Fibroblast of skin of right quadriceps (primary cell): ENCODE data around the gene RAB25.
"Not testable (repeated sequence)": the region's sequence is repeated elsewhere in the genome, so short reads cannot be mapped to it uniquely, and the experiment has no call there.

Source experiments
- DNase-seq: peaks from one replicate; pipeline ENCODE4 v3.0.0-alpha.2; 2013

RAB25 gene

DNA sequence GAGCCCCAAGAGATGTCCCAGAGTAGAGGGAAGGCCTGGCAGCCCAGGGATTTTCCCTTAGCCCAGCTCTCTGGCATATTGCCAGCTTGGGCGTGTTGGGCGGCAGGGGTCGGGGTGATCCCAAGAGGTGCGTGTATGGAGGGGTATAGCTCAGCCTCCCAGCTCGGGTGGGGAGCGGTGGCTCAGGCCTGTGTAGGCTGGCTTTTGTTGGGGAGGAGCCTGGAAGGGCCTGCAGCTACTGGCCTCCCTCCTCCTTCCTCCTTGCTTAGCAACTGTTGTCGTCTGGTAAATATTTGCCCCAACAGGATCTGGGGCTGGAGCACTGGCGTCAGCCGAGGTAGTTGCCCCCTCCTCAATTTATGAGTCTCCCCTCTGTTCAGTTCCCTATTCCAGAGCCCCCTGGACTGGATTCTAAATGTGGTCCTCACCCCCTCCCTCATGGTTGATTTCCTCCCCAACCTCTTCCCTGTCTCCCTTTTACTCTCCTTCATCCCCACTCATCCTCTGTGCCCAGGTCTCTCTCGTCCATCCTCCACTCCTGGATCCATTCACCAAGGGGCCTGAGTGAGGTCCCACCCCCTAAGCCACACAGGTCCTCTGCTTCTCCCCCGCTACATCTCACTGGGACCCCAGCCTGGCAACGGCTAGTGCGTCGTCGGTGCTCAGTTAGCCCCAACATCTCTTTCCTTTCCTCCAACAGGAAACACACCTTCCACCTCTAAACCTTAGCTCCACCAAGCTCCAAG lies 43.3 kb downstream of the RAB25 start:
- DNase-seq: peak; percentile 87

DNA sequence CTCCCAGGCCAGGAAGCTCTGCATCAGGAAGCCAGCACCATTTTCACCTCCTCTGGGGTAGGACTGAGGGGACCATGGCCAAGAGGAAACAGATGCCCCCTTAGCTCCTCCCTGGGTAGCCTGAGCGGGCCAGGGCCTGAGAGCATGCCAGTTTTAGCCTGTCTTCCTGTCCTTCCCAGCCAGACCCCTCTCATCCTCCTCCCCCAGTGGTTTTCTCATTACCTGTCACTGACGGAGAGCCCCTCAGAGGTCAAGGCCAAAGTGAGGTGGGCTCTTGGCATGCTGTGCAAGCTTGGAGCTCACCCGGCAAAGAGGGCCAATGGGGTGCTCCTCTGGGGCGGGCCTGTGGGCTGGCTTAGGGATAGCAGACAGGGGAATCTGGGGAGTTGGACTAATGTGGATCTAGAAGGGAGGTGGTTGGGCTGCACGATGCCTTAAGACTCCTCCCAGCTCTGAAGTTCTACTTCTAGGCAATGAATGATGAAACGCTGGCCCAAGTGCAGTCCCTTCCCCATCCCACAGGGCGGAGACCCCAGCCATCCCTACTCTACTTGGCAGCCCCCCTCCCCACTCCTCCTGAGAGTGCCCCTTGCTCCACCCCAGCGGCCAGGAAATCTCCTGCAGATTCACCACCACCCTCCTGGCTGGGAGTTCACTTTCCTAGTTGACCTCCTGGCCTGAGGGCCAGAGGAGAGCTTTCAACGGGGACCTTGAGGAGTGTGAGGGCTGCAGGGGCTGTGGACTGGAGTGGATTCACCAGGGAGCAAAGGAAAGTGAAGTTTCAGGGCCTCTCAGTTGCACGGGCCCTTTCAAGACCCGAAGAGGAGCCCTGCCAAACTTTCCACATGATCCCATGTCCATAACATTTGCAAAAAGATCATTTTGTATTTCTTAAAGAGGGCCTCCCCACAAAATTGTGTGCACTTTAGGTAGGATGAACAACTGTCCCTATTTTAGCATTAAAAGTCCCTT lies 44.2 kb downstream of the RAB25 start:
- DNase-seq: peak; percentile 80

DNA sequence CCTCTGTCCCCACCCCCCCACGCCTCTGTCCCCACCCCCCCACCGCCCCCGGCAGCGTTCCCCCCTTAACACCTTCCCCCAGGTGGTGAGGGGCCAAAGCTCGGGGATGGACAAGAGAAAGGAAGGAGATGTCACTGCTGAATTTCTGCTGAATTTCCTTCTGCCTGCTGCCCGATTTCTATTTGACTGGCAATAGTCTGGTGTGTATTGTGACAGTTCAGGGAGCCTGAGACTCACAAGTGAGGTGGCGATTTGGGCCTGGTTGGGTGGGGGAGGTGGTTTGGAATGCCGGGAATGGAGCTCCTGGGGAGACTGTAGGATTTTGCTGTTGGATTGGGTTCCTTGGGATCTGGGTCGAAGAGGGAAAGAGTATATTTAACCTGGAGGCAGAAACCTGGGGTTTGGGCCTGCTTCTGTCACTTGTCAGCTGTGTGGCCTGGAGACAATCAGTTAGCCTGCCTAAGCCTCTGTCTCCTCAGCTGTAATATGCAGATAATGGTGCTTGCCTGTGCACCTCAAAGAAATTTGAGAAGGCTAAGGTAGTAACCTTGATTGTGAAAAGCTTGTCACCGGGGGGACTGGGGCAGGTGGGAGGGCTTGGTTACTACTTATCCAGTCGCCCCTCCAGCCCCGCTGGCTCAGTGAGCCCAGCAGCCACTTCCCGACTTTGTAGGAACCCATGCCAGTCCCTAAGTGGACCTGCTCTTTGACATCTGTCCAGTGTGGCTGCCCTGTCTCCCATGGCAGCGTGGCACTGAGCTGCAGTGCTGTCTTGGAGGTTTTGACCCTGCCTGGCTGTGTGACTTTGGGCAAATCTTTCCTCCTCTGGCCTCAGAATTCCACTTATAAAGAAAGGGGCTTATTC lies 45.9 kb downstream of the RAB25 start:
- peak; percentile 75 for DNase-seq

DNA sequence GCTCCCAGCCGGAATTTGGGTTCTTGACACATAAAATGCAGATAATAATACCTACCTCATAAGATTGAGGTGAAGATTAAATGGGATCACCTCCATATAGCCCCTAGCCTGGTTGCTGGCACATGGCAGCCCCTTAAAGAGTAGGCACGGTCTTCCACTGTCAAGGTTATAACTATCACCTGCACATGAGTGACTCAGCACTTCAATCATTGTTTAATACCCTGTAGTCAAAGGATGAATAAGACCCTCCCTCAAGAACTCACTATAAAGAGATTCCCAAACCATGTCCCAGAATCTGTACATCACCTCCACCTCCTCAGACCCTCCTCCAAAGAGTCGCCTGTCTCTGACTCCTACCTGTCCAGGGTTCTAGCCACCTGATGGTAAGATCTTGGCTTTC lies 47.1 kb downstream of the RAB25 start:
- no peak for DNase-seq

DNA sequence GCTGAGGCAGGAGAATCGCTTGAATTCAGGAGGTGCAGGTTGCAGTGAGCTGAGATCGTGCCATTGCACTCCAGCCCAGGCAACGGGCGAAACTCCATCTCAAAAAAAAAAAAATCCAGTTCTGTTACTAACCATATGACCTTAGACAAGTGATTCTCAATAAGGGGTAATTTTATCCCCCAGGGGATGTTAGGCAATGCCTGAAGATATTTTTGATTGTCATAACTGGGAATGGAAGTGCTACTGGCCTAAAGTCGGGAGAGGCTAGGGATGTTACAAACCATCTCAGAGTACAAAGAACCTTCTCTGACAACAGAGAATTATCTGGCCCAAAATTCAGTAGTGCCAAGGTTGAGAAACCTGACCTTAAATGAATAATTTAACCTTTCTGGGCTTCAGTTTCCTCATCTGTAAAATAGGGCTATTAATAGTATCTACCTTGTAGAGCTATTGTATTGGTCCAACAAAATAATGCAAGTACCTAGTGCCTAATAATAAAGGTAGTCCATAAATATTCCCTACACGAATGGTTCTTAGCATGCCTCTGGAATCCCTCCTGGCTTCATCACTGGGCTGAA lies 47.8 kb downstream of the RAB25 start:
- no peak for DNase-seq

DNA sequence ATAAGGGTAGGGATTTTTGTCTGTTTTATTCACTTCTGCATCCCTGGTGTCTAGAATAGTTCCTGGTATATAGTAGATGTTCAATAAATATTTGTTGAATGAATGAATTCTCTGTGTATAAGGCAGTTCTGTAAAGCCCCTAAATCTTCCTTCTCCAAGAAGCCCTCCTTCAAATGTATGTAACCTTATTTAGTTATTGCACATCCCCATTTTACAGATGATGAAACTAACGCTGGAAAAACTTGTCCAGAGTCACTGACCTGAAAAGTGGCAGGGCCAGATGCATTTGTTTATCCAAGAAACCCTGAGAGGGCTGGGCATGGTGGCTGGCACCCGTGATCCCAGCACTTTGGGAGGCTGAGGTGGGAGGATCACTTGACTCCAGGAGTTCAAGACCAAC lies 49.3 kb downstream of the RAB25 start:
- DNase-seq: no peak

DNA sequence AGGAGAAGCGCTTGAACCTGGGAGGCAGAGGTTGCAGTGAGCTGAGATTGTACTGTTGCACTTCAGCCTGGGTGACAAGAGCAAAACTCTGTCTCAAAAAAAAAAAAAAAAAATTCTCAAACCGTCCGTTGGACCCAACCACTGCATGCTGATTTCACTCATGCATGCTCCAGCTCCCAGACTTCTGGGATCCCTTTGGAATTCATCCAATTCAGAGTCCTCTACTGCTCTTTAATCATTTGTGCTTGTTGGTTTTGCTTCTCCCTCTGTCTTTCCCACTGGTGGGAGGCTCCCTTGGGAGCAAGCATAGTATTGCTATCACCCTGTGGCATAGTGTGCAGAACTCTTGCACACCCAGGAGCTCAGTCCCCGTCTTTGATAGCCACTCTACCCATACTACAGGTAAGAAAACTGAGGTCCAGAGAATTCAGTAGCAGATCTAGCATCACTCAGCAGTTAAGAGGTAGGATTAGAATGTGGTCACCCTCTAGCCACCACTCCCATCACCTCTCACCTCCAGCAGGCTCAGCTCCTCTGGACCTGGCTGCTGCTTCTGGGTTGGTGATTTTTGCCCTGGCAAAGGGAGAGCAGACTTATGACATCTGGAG lies 50.5 kb downstream of the RAB25 start:
- DNase-seq: peak; percentile 46

DNA sequence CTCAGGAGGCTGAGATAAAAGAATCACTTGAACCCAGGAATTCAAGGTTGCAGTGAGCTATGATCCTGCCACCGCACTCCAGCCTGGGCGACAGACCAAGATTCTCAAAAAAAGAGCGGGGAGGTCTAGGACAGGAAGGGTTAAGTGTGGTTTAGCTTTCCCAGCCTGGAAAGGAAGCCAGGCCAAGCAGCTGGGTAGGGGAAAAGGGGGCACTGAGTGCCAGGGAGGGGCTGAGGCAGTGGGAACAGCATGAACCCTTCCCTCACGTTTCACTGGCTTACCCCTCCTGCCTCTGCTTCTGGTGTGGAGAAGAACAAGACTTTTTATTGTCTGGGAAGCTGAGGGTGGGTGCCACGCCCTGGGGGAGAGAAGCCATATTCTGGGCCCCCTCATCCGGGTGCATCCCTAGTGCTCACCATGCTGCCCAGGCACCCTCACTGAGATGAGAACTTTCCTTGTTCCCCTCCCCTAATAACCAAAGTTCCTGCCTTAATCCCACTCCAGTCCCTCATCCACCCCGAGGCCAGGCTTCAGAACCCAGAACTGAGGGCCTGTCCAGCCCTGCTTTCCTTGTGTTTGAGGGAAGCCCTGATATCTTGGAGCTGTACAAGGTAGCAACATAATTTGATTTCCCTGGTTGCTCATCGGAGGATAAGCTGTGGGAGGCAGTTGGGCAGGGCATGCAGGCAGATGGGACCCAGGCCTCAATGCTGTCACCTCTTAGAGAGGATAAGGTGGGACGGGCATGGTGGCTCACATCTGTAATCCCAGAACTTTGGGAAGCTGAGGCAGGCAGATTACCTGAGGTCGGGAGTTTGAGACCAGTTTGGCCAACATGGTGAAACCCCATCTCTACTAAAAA lies 51.5 kb downstream of the RAB25 start:
- DNase-seq: no peak

DNA sequence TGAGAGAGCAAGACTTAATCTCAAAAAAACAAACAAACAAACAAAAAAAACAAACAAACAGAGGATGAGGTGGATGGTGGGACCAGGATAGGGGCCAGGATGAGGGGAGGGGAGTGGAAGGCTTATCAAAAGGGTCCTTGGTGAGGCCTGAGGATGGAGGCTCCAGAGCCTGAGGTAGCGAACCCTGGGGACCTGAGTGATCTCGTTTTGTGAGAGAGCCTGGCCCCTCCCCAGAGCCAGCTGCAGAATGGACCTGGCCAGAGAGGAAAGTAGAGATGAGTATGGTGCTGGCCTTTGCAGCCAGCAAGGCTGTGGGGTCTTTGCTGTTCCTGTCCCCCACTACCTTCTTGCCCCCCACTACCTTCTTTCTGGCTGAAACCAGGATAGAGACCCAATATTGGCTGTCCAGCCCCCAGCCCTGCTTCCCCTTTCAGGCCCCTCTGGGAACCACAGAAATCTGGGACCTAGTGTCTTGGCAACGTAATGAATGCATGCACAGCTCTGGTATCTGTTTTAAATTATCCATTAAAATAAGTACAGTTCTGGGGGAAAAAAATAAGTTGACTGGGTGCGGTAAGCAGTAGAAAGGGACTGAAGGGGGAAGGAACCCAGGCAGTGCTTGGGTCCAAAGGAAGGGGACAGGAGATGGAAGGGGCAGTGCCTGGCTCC lies 52.5 kb downstream of the RAB25 start:
- DNase-seq: peak; percentile 81

DNA sequence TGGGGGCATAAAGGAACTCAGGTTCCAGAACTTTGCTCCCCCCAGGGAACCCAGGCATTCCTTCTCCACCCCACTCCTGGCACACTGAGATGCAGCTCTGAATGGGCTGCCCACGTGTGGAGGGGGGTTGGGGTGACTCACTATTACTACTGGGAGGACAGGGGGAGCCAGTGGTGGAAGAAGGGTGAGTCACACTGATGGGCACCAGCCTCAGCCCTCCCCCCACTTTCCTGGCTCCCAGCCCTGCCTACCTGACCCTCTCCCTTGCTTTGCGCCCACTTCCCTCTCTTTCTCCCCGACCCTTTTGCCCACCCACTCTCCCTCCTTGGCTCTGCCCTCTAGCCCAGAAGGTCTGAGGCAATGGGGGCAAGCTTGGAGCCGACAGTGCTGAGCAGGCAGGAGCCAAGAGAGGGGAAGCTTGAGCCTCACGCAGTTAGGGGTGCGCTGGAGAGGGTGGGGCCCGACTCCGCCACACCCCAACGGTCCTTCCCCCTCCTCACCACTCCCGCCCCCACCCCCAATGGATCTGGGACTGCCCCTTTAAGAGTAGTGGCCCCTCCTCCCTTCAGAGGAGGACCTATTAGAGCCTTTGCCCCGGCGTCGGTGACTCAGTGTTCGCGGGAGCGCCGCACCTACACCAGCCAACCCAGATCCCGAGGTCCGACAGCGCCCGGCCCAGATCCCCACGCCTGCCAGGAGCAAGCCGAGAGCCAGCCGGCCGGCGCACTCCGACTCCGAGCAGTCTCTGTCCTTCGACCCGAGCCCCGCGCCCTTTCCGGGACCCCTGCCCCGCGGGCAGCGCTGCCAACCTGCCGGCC lies 53.4 kb downstream of the RAB25 start, which contains the start of gene LMNA:
Gene LMNA (plus strand): TSS at position 611 of the 818 bp plus-strand sequence. CDS start 208 bp downstream, outside the sequence.
- peak; percentile 98 for DNase-seq

DNA sequence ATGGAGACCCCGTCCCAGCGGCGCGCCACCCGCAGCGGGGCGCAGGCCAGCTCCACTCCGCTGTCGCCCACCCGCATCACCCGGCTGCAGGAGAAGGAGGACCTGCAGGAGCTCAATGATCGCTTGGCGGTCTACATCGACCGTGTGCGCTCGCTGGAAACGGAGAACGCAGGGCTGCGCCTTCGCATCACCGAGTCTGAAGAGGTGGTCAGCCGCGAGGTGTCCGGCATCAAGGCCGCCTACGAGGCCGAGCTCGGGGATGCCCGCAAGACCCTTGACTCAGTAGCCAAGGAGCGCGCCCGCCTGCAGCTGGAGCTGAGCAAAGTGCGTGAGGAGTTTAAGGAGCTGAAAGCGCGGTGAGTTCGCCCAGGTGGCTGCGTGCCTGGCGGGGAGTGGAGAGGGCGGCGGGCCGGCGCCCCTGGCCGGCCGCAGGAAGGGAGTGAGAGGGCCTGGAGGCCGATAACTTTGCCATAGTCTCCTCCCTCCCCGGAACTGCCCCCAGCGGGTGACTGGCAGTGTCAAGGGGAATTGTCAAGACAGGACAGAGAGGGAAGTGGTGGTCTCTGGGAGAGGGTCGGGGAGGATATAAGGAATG lies 54.1 kb downstream of the RAB25 start:
- DNase-seq: no peak

DNA sequence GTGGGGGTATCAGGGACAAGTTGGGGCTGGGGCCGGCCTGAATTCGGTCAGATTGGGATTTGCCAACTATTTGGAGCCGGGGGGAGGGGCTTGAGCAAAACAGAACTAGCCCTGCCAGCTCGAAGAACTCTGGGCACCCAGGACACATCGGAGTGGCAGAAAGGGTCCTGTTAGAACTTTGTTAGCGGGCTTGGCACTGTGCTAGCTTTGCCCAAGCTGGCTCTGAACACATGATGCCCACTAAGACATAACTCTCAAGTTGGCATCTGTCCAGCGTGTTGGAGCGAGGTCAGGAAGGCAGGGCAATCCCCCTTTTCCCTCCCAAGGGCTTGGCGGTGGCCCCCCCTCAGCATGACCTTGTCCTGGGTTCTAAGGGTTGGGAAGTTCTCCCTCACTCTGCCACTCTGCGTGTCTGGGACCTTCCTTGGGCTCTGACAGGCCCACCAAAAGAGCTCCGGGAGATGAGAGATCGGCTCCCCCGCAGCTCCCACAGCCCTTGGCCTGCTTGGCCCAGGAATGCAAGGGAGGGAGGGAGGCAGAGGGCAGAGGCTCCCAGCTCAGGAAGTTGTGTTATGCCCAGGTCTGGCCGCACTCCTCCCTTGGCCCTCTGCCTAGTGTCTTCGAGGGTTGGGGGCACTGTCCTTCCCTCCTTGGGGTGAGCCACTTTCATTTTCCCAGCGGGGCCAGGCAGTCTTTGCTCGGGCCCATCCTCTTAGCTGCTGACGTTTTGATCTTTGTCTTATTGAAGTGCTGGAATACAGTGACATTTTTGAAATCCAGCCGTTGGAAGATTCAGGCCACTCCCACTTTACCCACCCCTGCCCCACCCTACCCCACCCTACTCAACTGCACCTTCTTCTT lies 54.8 kb downstream of the RAB25 start:
- peak; percentile 56 for DNase-seq

DNA sequence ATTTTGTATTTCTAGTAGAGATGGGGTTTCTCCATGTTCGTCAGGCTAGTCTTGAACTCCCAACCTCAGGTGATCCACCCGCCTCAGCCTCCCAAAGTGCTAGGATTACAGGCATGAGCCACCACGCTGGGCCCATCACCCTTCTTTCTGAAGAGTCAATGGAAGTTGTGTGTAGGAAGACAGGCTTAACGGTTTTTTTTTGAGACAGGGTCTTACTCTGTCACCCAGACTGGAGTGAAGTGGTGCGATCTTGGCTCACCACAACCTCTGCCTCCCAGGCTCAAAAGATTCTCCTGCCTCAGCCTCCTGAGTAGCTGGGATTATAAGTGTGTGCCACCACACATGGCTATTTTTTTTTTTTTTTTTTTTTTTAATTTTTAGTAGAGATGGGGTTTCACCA lies 55.8 kb downstream of the RAB25 start:
- not testable (repeated sequence) for DNase-seq

DNA sequence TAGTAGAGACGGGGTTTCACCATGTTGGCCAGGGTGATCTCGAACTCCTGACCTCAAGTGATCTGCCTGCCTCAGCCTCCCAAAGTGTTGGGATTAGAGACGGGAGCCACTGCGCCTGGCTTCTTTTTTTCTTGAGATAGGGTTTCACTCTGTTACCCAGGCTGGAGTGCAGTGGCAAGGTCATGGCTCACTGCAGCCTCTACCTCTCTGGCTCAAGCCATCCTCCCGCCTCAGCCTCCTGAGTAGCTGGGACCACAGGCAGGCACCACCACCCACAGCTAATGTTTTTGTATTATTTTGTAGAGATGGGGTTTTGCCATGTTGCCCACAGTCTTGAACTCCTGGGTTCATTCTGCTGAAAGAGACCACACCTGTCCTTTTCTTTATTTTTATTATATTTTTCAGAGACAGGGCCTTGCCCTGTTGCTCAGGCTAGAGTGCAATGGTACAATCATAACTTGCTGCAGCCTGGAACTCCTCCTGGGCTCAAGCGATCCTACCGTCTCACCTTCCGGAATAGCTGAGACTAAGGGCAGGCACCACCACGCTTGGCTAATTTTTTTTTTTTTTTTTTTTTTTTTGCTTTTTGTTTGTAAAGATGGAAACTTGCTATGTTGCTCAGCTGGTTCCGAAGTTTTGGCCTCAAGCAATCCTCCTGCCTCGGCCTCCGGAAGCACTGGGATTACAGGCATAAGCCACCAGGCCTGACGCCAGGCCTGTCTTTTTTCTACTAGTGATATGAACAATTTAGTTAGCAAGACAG lies 56.6 kb downstream of the RAB25 start:
- DNase-seq: no peak

DNA sequence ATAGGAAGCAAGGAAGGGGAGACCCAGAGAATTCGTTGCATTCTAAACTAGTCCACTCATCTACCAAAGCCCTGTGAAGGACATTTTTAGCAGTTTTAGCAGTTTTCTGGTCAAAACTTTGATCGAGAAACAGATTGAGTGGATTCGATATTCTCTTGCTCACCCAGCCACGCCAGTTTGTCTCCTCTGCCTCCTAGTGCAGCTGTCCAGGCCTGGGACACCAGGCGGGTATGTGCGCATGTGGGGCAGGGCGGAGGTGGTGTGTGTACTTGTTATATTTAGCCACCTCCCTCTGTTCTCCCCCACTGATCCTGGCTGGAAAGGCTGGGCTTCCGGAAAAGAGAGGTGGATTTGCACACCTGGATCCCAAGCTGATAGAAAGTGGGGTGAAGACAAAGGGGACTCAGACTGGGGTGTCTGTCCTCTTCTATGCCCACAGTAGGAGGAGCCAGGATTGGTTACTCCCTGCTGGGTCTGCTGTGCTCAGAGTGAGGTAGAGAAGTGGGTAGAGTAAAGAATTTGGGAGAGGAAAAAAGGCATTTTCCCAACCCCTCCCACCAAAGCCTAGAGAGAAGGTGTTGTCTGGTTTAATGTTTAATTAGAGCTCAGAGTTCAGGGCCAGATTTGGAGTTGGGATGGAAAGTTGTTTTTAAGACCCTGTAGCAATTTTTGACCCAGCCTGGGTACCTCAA lies 57.4 kb downstream of the RAB25 start:
- DNase-seq: no peak

DNA sequence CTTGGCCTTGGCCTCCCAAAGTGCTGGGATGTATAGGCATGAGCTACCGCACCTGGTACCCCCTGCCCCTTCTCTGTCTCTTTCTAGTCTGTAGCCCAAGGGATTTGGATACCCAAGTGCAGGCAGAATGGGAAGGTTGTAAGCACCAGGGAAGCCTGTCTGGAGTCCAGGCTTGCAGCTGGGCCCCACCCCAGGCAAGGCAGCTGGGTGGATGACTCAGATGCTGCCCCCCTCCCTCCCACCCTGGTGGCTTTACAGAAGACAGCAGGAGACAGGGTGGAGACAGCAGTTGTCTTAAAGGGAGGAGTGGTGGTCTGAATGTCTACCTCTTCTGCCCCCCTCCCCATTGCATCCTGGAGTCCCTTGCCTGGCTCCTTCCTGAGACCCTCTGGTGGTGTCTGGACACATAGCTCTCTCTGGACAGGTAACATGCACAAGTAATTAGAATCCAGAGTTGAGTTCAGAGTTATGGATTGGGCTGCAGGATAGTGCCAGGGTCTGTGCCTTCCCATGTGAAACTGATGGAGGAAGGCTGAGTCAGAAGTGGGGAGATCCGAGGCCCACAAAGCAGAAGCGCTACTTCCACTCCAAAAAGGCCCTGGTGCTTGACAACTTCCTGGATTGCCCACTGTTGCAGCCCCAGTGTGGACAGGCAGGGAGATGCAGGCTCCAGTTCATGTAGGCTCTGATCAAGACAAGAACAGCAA lies 58.7 kb downstream of the RAB25 start:
- peak; percentile 73 for DNase-seq
